PC-3 (cell line): ENCODE measurements around the gene CFAP99.
"Not testable (repeated sequence)": the region's sequence is repeated elsewhere in the genome, so short reads cannot be mapped to it uniquely, and the experiment has no call there.

Experiments used
- CTCF ChIP-seq: fragments of 300-600 bp; sonication (generic); conservative IDR thresholded peaks from 2 replicates; pipeline ENCODE4 v1.5.1; 2017; ENCODE audit warnings: antibody characterized with exemption, low read depth, mild to moderate bottlenecking, low read length
- EZH2phosphoT487 ChIP-seq: fragments of 300-600 bp; sonication (generic); IDR thresholded peaks from 2 replicates; pipeline ENCODE4 v1.6.1; 2018; ENCODE audit warnings: mild to moderate bottlenecking, antibody characterized with exemption, low read length, borderline replicate concordance

- not testable (repeated sequence) for TF ChIP-seq CTCF, EZH2phosphoT487
Observed at GRCh38 chr4:2382769-2383202, 36.0 kb upstream of the CFAP99 start.
